Smooth muscle cell (in vitro differentiated cells): ENCODE data around the gene AKAP11. TPM values are rescaled to one million over a fixed set of nuclear protein-coding genes. Genes with fewer than 3 reads are reported as not detected.

Experiments used
- DNase-seq: peaks from one replicate; lab custom pipeline; 2025; ENCODE audit not compliant: unreplicated experiment; lab: John Stamatoyannopoulos, UW
- H2AFZ ChIP-seq: fragments of 200-600 bp; sonication (generic); 2 replicates; pipeline ENCODE4 v1.6.0; 2016; ENCODE audit warnings: antibody characterized with exemption, low read depth, mild to moderate bottlenecking
- H3F3A ChIP-seq: fragments of 200-600 bp; sonication (generic); 2 replicates; pipeline ENCODE4 v1.6.0; 2017; ENCODE audit warnings: antibody characterized with exemption, low read depth
- H3K27ac ChIP-seq: fragments of 200-600 bp; sonication (generic); 2 replicates; pipeline ENCODE4 v1.5.1; 2016; ENCODE audit warnings: low read depth, mild to moderate bottlenecking
- H3K27me3 ChIP-seq: fragments of 200-600 bp; sonication (generic); 2 replicates; pipeline ENCODE4 v1.6.1; 2016; ENCODE audit warnings: low read depth, mild to moderate bottlenecking
- H3K36me3 ChIP-seq: fragments of 200-600 bp; sonication (generic); 2 replicates; pipeline ENCODE4 v1.5.1; 2016; ENCODE audit warnings: low read depth
- H3K4me1 ChIP-seq: fragments of 200-600 bp; sonication (generic); 2 replicates; pipeline ENCODE4 v1.5.1; 2016; ENCODE audit warnings: low read depth
- H3K4me2 ChIP-seq: fragments of 200-600 bp; sonication (generic); 2 replicates; pipeline ENCODE4 v1.6.0; 2016; ENCODE audit warnings: mild to moderate bottlenecking
- H3K4me3 ChIP-seq: fragments of 200-600 bp; sonication (generic); 2 replicates; pipeline ENCODE4 v1.5.1; 2016; ENCODE audit warnings: mild to moderate bottlenecking
- H3K79me2 ChIP-seq: fragments of 200-600 bp; sonication (generic); 2 replicates; pipeline ENCODE4 v1.6.0; 2016; ENCODE audit warnings: low read depth, mild to moderate bottlenecking
- H3K9ac ChIP-seq: fragments of 200-600 bp; sonication (generic); 2 replicates; pipeline ENCODE4 v1.6.0; 2016; ENCODE audit warnings: low read depth
- H3K9me3 ChIP-seq: fragments of 200-600 bp; sonication (generic); replicated peaks from 2 replicates; pipeline ENCODE4 v1.5.1; 2016; ENCODE audit warnings: low read depth
- H4K20me1 ChIP-seq: fragments of 200-600 bp; sonication (generic); 2 replicates; pipeline ENCODE4 v1.6.0; 2016; ENCODE audit warnings: low read depth
- CTCF ChIP-seq: fragments of 200-600 bp; sonication (generic); IDR thresholded peaks from 2 replicates; pipeline ENCODE4 v1.5.1; 2017; ENCODE audit warnings: borderline replicate concordance, mild to moderate bottlenecking, antibody characterized with exemption; ENCODE audit not compliant: insufficient read depth, poor library complexity, severe bottlenecking
- WGBS: methylation state at CpG from one replicate; pipeline ENCODE4 v1.1.7; 2016; ENCODE audit warnings: low lambda C conversion rate; 5-methylcytosine and 5-hydroxymethylcytosine counted together
- polyA plus RNA-seq: library from polyadenylated mRNA; unstranded; fragments of >200 nt; fragmentation: Nextera tagmentation; extraction: Ambion mirVana; gene quantifications from 2 replicates; pipeline ENCODE4 v1.2.1, GENCODE V29; 2016
- total RNA-seq: library from RNA; depleted of rRNA; stranded (reverse); fragments of >200 nt; gene quantifications from 2 replicates; pipeline ENCODE4 v1.2.3, GENCODE V29; 2014

Gene AKAP11
- total and polyA plus RNA-seq, 2 experiments from 2014 or later: 2.1 to 27.5 TPM

GRCh38 chr13:42279080-42279479 lies 7.1 kb downstream of the AKAP11 start:
- H2AFZ ChIP-seq: no peak overlapping the region
- peak overlapping the region; percentile 2 for H3K4me2 ChIP-seq
- H3K9me3 ChIP-seq: no peaks in the 10 kb centered on the region
- H3K79me2 ChIP-seq: peaks cover 85% of the 10 kb centered on the region
- no peaks in the 10 kb centered on the region for H3K27me3 ChIP-seq
- no peak for TF ChIP-seq CTCF
- H3K4me3 ChIP-seq: no peak overlapping the region
- H3K36me3 ChIP-seq: no peaks in the 10 kb centered on the region
- no peaks in the 10 kb centered on the region for H3F3A ChIP-seq
- DNase-seq: no peak
- 62% methylated on average over 6 of the region's 6 CpGs for WGBS
- no peak overlapping the region for H3K9ac ChIP-seq
- no peak overlapping the region for H3K27ac ChIP-seq
- peaks cover 6% of the 10 kb centered on the region for H3K4me1 ChIP-seq
- peaks cover 35% of the 10 kb centered on the region for H4K20me1 ChIP-seq

- peaks cover 6% of the 10 kb centered on the region for H3K4me1 ChIP-seq
- no peak overlapping the region for H3K9ac ChIP-seq
- no peaks in the 10 kb centered on the region for H3K9me3 ChIP-seq
- no peak overlapping the region for H3K4me3 ChIP-seq
- peaks cover 86% of the 10 kb centered on the region for H3K79me2 ChIP-seq
- 73% methylated on average over 1 of the region's 1 CpG for WGBS
- no peaks in the 10 kb centered on the region for H3F3A ChIP-seq
- no peak for DNase-seq
- H3K27me3 ChIP-seq: no peaks in the 10 kb centered on the region
- H3K27ac ChIP-seq: no peak overlapping the region
- TF ChIP-seq CTCF: no peak
- no peaks in the 10 kb centered on the region for H3K36me3 ChIP-seq
- peaks cover 44% of the 10 kb centered on the region for H4K20me1 ChIP-seq
- no peak overlapping the region for H3K4me2 ChIP-seq
- no peak overlapping the region for H2AFZ ChIP-seq
Measured at GRCh38 chr13:42279986-42280385, 8.0 kb downstream of the AKAP11 start.

- H3K4me2 ChIP-seq: no peak overlapping the region
- H3K9me3 ChIP-seq: no peaks in the 10 kb centered on the region
- TF ChIP-seq CTCF: no peak
- H3K9ac ChIP-seq: no peak overlapping the region
- H3K36me3 ChIP-seq: no peaks in the 10 kb centered on the region
- DNase-seq: no peak
- H3K4me3 ChIP-seq: no peak overlapping the region
- H3F3A ChIP-seq: no peaks in the 10 kb centered on the region
- WGBS: 94% methylated on average over 2 of the region's 2 CpGs
- no peak overlapping the region for H3K27ac ChIP-seq
- H3K4me1 ChIP-seq: peaks cover 6% of the 10 kb centered on the region
- H2AFZ ChIP-seq: no peak overlapping the region
- H3K27me3 ChIP-seq: no peaks in the 10 kb centered on the region
- H3K79me2 ChIP-seq: peaks cover 83% of the 10 kb centered on the region
- H4K20me1 ChIP-seq: peaks cover 50% of the 10 kb centered on the region
Measured at GRCh38 chr13:42280537-42280936, 8.6 kb downstream of the AKAP11 start.

GRCh38 chr13:42283574-42283973 lies 11.6 kb downstream of the AKAP11 start:
- H3K36me3 ChIP-seq: peaks cover 14% of the 10 kb centered on the region
- DNase-seq: no peak
- H3K9ac ChIP-seq: no peak overlapping the region
- H4K20me1 ChIP-seq: peaks cover 47% of the 10 kb centered on the region
- H3K79me2 ChIP-seq: peaks cover 62% of the 10 kb centered on the region
- no peaks in the 10 kb centered on the region for H3F3A ChIP-seq
- WGBS: 99% methylated on average over 3 of the region's 3 CpGs
- TF ChIP-seq CTCF: no peak
- no peak overlapping the region for H3K4me3 ChIP-seq
- peaks cover 6% of the 10 kb centered on the region for H3K4me1 ChIP-seq
- no peak overlapping the region for H2AFZ ChIP-seq
- H3K9me3 ChIP-seq: no peaks in the 10 kb centered on the region
- no peak overlapping the region for H3K27ac ChIP-seq
- H3K4me2 ChIP-seq: no peak overlapping the region
- no peaks in the 10 kb centered on the region for H3K27me3 ChIP-seq
